PFSK-1 (cell line): ENCODE data around the gene RIPOR2.

ENCODE experiments used
- FOXP2 ChIP-seq: optimal IDR thresholded peaks from 2 replicates; pipeline ENCODE3; 2011; ENCODE audit warnings: borderline replicate concordance, control low read depth, inconsistent platforms; ENCODE audit not compliant: insufficient read depth; ENCODE audit errors: extremely low read length, extremely low read depth
- POLR2AphosphoS5 ChIP-seq: IDR thresholded peaks from 2 replicates; pipeline ENCODE4 v1.6.1; 2012; ENCODE audit warnings: low read depth, mild to moderate bottlenecking, control low read depth, low read length, moderate library complexity
- REST ChIP-seq, 2 experiments: IDR thresholded peaks; 2 replicates each; pipeline versions ENCODE4 v1.6.1 to v1.8.0; 2011 to 2012; ENCODE audit warnings: low read depth in 2 of 2, low read length in 2 of 2, control low read depth in 1 of 2, inconsistent platforms in 1 of 2, mild to moderate bottlenecking in 1 of 2, moderate library complexity in 1 of 2; ENCODE audit not compliant: insufficient read depth in 1 of 2
- SIN3A ChIP-seq: IDR thresholded peaks from 2 replicates; pipeline ENCODE4 v1.6.1; 2012; ENCODE audit warnings: mild to moderate bottlenecking, low read length, moderate library complexity, borderline replicate concordance; ENCODE audit not compliant: insufficient read depth
- TAF1 ChIP-seq: IDR thresholded peaks from 2 replicates; pipeline ENCODE4 v1.6.1; 2012; ENCODE audit warnings: low read length, control low read depth, borderline replicate concordance; ENCODE audit not compliant: insufficient read depth

- TF ChIP-seq TAF1 (no peak), REST (IDR thresholded peaks at IDR 0.05; ENCODE audit: insufficient read depth in 1 of 2, low read depth in 2 of 2, low read length in 2 of 2) (no peak), POLR2AphosphoS5 (no peak), FOXP2 (no peak), SIN3A (no peak)
Observed at GRCh38 chr6:24890471-24890870, 45.3 kb downstream of the RIPOR2 start.
